Suprapubic skin (tissue), 4 donors: ENCODE measurements around the gene GRIN3B. TPM values are rescaled to one million over a fixed set of nuclear protein-coding genes. Genes with fewer than 3 reads are reported as not detected.

Source experiments
- DNase-seq, 2 donors: peaks; one replicate each; pipeline ENCODE4 v3.0.0-alpha.2; 2019; ENCODE audit warnings: low spot score in 2 of 2
- H3K27ac ChIP-seq: fragments of 200-600 bp; sonication (generic); one replicate; pipeline ENCODE4 v1.5.1; 2019
- H3K27me3 ChIP-seq: fragments of 200-600 bp; sonication (generic); one replicate; pipeline ENCODE4 v1.5.1; 2019
- H3K36me3 ChIP-seq: fragments of 200-600 bp; sonication (generic); one replicate; pipeline ENCODE4 v1.5.1; 2019
- H3K4me1 ChIP-seq: fragments of 200-600 bp; sonication (generic); one replicate; pipeline ENCODE4 v1.5.1; 2019
- H3K4me3 ChIP-seq: fragments of 200-600 bp; sonication (generic); one replicate; pipeline ENCODE4 v1.5.1; 2019; ENCODE audit warnings: mild to moderate bottlenecking
- H3K9me3 ChIP-seq: fragments of 200-600 bp; sonication (generic); one replicate; pipeline ENCODE4 v1.5.1; 2019
- CTCF ChIP-seq, 2 donors: fragments of 200-600 bp in 1 of 2; fragments of 450-650 bp in 1 of 2; sonication (generic) in 1 of 2; IDR thresholded peaks; one replicate each; pipeline ENCODE4 v1.5.1; 2016 to 2019; ENCODE audit warnings: antibody characterized with exemption in 2 of 2, mild to moderate bottlenecking in 1 of 2, moderate library complexity in 1 of 2
- EP300 ChIP-seq: sonication (generic); formaldehyde crosslinking; IDR thresholded peaks from one replicate; pipeline ENCODE4 v1.6.1; 2017; ENCODE audit warnings: antibody characterized with exemption
- POLR2A ChIP-seq, 2 donors: fragments of 450-650 bp; IDR thresholded peaks; one replicate each; pipeline ENCODE4 v1.6.1; 2017; ENCODE audit warnings: antibody characterized with exemption in 2 of 2, mild to moderate bottlenecking in 2 of 2, moderate library complexity in 2 of 2
- POLR2AphosphoS5 ChIP-seq, 3 donors: sonication (generic); formaldehyde crosslinking; IDR thresholded peaks; one replicate each; pipeline ENCODE4 v1.6.1; 2017; ENCODE audit warnings: antibody characterized with exemption in 3 of 3
- WGBS: methylation state at CpG from one replicate; pipeline ENCODE4 v1.1.5; 2018; 5-methylcytosine and 5-hydroxymethylcytosine counted together
- total RNA-seq, 4 donors: library from RNA; depleted of rRNA; stranded (reverse); fragments of >200 nt; gene quantifications; one replicate each; pipeline ENCODE4 v1.1.0, GENCODE V29; 2016

GRIN3B gene
- total RNA-seq, 4 donors from 2014 or later = 0.13 to 1.1 TPM; not detected in 2

- Histone ChIP-seq H3K27ac (no peak overlapping the region), H3K9me3 (no peaks in the 10 kb centered on the region), H3K36me3 (no peaks in the 10 kb centered on the region), H3K4me3 (peak overlapping the region; percentile 34), H3K27me3 (peaks cover 74% of the 10 kb centered on the region), H3K4me1 (peaks cover 29% of the 10 kb centered on the region)
- no peak for DNase-seq
- 28% methylated on average over 6 of the region's 73 CpGs for WGBS
- no peak for TF ChIP-seq EP300
- no peak for TF ChIP-seq POLR2A (IDR thresholded peaks at IDR 0.05)
- TF ChIP-seq CTCF (IDR thresholded peaks at IDR 0.05) = no peak
- TF ChIP-seq POLR2AphosphoS5 (IDR thresholded peaks at IDR 0.05) = no peak
These were observed 645 bp downstream of the GRIN3B start for GRCh38 chr19:1000591-1001537.

GRCh38 chr19:1001538-1002166 lies 1.4 kb downstream of the GRIN3B start:
- no peaks in the 10 kb centered on the region for H3K9me3 ChIP-seq
- no peak overlapping the region for H3K27ac ChIP-seq
- H3K36me3 ChIP-seq = no peaks in the 10 kb centered on the region
- DNase-seq = peak in 1 of 2 donors; percentile 79
- 7% methylated on average over 3 of the region's 20 CpGs for WGBS
- H3K4me3 ChIP-seq = no peak overlapping the region
- peaks cover 21% of the 10 kb centered on the region for H3K4me1 ChIP-seq
- no peak for TF ChIP-seq POLR2AphosphoS5 (IDR thresholded peaks at IDR 0.05)
- TF ChIP-seq EP300 = no peak
- no peak for TF ChIP-seq POLR2A (IDR thresholded peaks at IDR 0.05)
- peak; percentile 83 to 94 for TF ChIP-seq CTCF (IDR thresholded peaks at IDR 0.05)
- peaks cover 67% of the 10 kb centered on the region for H3K27me3 ChIP-seq

- H3K27me3 ChIP-seq = peaks cover 57% of the 10 kb centered on the region
- H3K4me1 ChIP-seq = peaks cover 20% of the 10 kb centered on the region
- TF ChIP-seq POLR2AphosphoS5 (IDR thresholded peaks at IDR 0.05) (no peak), POLR2A (IDR thresholded peaks at IDR 0.05) (no peak), EP300 (no peak), CTCF (IDR thresholded peaks at IDR 0.05) (no peak)
- H3K9me3 ChIP-seq = no peaks in the 10 kb centered on the region
- H3K27ac ChIP-seq = no peak overlapping the region
- 73% methylated on average over 4 of the region's 4 CpGs for WGBS
- H3K4me3 ChIP-seq = no peak overlapping the region
- H3K36me3 ChIP-seq = no peaks in the 10 kb centered on the region
- no peak for DNase-seq
These were observed 2.4 kb downstream of the GRIN3B start for GRCh38 chr19:1002600-1002999.

GRCh38 chr19:1003283-1003682 lies 3.1 kb downstream of the GRIN3B start:
- Histone ChIP-seq H3K4me3 (no peak overlapping the region), H3K27ac (no peak overlapping the region), H3K36me3 (no peaks in the 10 kb centered on the region), H3K27me3 (peaks cover 50% of the 10 kb centered on the region), H3K9me3 (no peaks in the 10 kb centered on the region), H3K4me1 (peaks cover 20% of the 10 kb centered on the region)
- TF ChIP-seq POLR2AphosphoS5 (IDR thresholded peaks at IDR 0.05) (no peak), EP300 (no peak), CTCF (IDR thresholded peaks at IDR 0.05) (no peak), POLR2A (IDR thresholded peaks at IDR 0.05) (no peak)
- WGBS = 73% methylated on average over 5 of the region's 37 CpGs
- DNase-seq = no peak

- Histone ChIP-seq H3K9me3 (no peaks in the 10 kb centered on the region), H3K36me3 (peaks cover 9% of the 10 kb centered on the region), H3K4me1 (peaks cover 20% of the 10 kb centered on the region), H3K27me3 (peaks cover 40% of the 10 kb centered on the region), H3K27ac (no peak overlapping the region), H3K4me3 (no peak overlapping the region)
- TF ChIP-seq POLR2AphosphoS5 (IDR thresholded peaks at IDR 0.05) = no peak
- TF ChIP-seq EP300 = no peak
- no peak for TF ChIP-seq CTCF (IDR thresholded peaks at IDR 0.05)
- WGBS = 77% methylated on average over 10 of the region's 32 CpGs
- DNase-seq = no peak
These were observed 4.1 kb downstream of the GRIN3B start for GRCh38 chr19:1004204-1004802.
